OCI-LY3 (cell line): ENCODE data around the gene PDLIM1.

Experiments
- CTCF ChIP-seq: fragments of 200-600, 300-600 bp; sonication (generic); IDR thresholded peaks from 2 replicates; pipeline ENCODE4 v1.5.1; 2014; ENCODE audit warnings: antibody characterized with exemption, low read length, low read depth
- EZH2phosphoT487 ChIP-seq: fragments of 200-600 bp; shearing (Covaris generic); IDR thresholded peaks from 2 replicates; pipeline ENCODE4 v1.6.1; 2018; ENCODE audit warnings: antibody characterized with exemption, mixed run types, low read depth

- TF ChIP-seq CTCF, result peak; percentile 65
- no peak for TF ChIP-seq EZH2phosphoT487
Observed at GRCh38 chr10:95242581-95243317, 48.1 kb downstream of the PDLIM1 start.
